Effector CD4-positive, alpha-beta T cell (primary cell): ENCODE measurements around the gene CELA1.
A peak's percentile ranks its signal among the peaks of the same experiment; 100 is the strongest.

Experiments
- DNase-seq: peaks from one replicate; pipeline ENCODE4 v3.0.0-alpha.2; 2020
- total RNA-seq: gene quantifications from one replicate; lab custom pipeline; 2026; lab: John Stamatoyannopoulos, UW

CELA1 gene
- total RNA-seq, result 1.9 reads per million, percentile 2 among the genes with 10 or more reads in this experiment

DNA sequence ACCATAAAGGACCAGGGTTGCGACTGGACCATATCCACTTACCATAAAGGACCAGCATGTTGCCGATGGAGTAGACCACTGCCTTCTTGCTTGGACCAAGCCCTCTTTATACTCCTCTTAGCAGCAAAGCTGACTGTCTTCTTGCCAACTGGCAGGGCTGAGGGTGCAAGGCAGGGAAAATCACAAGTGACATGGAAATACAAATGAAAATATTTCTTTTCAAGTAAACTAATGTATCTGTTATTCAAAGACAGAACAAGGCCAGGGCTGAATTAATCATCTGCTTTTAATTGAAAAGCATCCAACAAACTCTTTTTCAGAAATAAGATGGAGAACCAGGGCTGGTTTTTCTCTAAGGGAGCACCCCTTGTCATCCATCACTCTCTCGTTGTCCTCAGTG, at the start of gene CELA1:
Gene CELA1, minus strand, starts transcription at position 99 of the 400 bp plus-strand sequence. Its CDS starts 41 bp downstream, at position 58.
- no peak for DNase-seq

DNA sequence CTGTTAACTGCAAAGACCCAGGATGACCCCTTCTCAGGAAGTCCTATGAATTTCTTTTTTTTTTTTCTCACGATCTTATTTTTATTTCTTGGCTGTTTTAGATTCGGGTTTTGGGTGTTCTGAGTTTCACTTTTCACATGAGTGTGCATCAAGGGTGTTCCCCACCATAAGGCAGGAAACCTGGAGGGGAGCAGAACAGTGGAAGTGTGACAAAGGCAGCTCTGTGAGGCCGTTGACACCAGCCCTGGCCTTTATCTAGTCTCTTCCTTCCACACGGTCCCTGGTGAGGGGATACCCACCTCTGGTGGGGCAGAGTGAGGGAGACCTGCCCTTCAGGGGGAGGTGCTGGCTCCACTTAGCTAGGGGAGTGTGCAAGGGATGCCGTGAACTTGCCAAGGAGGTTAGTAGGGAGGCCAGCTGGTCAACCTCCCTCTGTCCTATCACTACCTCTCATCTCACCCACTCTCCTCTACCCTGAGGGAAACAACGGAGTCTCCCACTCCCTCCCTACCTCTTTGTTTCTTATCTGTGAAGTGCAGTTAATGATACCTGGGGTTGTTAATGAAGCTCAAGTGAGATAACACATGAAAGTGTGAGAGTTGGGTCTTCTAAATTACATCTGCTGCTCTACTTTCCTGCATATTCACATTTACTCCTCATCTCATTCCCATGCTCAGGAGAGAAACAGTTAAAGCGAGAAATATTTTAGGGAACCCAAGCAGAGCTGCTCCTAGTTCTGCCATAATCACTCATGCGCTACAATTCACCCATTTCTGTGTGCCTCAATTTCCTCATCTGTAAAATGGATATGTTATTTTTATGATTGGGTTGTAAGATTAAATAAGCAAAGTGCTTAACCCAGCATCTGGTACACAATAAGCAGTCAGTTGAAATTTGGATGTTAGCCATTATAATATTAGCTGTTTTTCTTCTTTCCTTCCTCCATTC, 49.1 kb upstream of the CELA1 start:
- DNase-seq, result no peak

DNA sequence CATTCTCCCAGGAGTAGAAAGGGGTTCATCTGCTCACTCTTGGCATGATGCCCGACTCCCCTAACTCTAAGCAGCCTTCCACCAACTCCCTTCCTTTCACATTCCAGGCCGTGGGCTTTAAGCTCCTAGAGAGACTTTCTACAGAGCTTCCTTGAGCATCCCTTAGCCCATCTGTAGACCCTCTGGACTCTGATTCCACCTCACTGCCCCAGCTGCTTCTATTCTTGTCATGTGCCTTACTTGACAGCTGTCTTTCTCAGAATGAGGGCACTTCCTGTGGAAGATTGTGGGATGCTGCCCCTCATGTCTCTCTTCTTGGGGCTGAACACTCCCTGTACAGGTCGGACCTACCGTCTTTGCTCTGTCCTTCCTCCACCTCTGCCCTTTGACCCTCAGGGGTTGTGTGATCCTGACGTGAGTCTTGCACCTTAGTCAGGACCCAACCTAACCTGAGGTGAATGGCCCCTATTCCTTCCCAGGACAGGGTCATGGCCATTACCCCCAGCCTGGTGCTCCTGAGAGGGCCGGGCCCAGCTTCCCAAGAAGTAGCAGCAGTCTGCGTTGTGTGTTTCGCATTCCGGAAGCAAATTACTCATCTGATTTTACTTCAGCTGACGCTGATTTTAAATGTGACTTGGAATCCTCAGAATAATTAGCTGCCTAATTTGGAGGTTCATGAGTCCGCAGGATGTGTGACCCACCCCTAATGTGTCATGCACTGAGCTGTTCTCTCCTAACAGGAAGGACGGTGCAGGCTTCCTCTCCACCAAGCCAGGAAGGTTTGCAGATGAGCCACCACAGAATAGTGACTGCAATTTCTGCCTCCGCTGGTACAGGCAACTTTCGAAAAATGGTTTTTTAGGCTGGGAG, 47.4 kb upstream of the CELA1 start:
- peak; percentile 51 for DNase-seq

DNA sequence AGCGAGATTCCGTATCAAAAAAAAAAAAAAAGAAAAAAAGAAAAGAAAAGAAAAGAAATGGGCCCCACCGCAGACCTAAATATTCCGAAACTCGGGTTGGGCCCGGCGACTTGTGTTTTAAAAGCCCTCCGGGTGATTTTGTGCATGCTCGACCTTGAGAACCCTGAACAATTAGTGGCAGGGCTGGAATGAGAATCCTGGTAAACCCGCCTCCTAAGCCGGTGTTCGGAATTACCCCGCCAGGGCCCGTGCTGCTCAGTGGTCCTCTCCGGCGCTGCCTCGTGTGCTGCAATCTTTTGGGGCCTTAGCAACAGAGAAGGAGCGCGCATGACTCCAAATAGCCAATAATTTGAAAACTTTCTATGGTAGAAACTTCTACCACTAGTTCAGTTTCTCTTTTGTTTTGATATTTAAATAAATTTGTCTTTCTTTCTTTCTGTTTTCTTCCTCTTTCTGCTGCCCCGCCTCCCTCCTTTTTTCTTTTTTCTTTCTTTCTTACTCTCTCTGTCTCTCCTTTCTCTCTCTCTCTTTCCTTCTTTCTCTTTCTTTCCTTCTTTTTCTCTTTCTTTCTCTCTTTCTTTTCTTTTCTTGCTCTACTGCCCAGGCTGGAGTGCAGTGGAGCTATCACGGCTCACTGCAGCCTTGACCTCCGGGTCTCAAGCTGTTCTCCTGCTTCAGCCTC, 46.2 kb upstream of the CELA1 start:
- DNase-seq, result no peak

DNA sequence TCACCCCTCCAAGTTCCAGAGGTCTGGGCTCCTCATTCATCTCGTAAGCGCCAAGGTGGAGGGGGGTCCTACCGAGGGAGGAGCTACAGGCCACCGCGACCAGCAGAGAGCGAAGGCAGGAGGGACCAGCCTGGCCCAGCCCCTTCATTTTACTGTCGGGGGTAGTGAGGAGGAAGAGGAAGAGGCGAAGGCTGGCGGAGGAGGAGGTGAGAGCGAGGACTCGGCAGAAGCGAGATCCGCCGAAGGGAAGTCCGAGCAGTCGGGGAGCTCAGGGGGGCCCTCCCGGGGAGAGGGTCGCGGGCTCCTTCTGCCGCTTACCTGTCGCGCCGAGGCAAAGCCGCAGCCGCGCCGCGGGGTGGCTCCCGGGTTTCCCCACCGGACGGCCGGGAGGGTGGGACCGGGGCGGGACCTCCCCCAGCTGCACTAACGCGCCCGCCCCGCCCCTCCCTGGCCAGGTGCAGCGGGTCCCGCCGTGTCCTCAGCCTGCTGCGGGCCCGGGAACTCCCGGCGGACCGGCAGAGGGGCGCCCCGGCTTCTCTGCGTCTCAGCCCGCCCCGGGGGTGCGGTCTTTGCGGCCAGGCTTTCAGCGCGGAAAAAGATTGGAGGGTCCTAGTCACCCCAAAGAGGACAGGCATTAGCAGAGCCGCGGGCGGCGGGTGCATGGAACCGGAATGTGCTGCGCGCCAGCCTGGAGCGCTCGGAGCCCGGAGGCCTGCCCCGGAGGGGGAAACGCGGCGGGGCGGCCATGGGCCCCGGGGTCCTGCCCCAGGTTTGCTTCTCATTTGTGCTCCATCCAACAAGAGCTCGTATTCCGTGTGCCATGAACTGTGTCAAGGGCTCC, 45.0 kb upstream of the CELA1 start, which contains the start of gene GALNT6:
Gene GALNT6, minus strand, starts transcription at position 124 of the 841 bp plus-strand sequence. CDS start 11,625 bp downstream, outside the sequence.
- peak; percentile 63 for DNase-seq

DNA sequence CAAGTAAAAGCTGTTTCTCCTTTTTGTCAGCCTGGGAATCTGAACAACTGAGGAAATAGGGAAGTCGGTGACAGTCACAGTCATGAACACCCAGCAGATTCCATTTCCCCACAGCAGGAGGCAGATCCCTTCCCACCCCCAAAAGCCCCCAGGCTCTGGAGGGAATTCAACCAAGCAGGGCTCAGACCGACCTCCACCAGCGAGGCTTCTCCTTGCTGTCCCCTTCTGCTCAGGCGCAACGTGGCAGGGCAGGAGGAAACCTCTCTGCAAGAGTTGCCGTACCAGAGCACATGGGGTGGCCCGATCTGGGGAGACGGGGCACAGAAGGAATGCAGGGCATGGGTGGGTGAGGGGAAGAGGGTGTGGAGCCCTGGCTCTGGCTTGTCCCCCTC, 44.4 kb upstream of the CELA1 start:
- DNase-seq, result no peak

DNA sequence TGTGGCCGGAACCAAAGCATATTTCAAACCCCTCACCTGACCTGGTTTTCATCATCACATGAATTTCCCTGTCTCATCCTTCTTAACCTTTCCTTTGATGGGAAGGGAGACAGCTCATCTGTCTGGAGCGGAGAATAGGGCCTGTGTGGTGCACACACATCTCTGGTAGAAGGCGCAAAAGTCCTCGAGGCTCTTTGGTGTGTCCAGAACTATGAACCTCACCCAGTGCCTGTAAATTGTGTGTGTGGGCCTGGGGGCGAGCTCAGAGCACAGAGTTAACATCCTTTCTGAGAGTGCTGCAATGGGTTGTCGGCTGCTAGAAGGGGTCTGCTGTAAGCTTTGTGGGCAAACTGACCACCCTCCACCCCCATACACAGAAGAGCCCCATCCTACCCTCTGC, 44.0 kb upstream of the CELA1 start:
- DNase-seq, result no peak

DNA sequence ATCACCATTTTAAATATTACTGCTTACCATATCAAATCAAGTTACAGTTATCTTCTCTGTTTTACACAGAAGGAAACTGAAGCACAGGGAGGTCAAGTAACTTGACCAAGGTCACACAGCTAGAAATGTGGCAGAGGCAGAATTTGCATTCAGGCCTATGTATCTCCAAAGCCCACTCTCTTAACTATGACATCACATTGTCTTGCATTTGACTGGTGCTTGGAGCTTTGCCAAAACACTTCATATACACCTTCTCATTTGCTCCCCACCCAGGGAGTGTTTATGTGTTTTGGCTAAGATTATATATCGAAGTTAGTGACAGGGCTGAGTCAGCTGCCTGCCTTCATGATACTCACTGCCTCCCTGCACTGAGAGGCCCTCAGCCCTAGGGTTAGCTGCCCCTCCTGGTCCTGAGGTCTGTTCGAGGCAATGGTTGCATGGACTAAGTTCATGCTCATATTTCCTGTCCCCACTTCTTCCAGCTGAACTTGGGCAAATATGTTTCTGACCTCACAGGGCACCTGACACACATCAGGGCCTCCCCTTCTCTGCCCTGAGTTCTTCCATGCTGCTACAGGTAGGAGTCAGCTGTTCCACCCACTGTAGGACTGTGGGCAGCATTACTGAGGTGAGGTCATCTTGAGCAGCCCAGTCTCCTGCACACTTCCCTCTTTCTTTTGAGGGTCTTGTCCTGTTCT, 43.0 kb upstream of the CELA1 start:
- peak; percentile 9 for DNase-seq

DNA sequence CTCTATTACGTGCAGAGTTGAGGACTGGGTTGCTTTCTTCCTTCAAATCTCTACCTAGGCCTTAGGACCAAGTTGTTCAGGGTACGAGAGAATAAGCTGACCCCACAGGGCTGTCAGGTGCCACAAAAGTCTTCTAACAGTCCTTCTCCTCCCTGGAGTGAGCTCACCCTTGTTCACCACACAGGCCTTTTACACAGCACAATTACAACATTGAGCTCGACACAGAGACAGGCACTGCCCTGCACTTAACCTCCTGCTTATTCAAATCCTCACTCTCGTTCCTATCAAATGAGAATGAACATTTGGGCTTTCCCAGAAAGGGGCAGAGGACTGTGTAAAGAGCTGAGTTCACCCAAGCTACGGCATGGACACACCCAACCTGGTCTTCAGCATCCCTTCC, 42.4 kb upstream of the CELA1 start:
- no peak for DNase-seq

DNA sequence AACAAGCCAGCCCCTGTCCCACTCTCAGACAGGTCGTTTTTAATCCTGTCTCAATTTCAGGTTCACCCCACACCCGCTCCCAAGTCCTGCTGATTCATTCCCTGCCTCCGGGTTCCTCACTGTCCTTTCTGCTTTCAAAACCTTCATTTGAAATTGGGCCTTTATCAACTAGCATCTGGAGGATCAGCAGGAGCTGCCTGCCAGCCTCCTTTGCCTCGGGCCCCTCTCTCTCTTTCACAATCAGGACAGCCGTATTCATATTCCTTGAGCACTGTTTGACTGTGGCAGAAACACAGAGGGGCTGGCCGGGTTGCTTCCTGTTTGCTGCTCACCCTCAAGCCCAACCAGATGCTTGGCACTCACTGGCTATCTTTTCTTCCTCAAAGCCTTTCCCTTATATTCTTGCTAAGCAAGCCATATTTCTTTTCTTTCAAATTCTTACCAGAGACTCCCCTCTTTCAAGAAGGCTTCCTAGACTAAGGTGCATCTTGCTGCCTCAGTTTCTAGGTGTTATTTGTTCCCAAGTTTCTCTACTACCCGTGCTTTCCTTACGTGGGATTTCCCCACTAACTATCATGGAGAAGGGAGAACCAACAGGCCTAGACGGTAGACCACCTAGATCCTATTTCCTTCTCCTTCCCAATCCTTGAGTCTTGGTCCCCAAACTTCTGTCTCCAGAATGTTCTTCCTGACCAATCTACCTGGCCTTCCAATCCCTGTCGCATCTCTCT, 41.8 kb upstream of the CELA1 start:
- DNase-seq, result no peak

DNA sequence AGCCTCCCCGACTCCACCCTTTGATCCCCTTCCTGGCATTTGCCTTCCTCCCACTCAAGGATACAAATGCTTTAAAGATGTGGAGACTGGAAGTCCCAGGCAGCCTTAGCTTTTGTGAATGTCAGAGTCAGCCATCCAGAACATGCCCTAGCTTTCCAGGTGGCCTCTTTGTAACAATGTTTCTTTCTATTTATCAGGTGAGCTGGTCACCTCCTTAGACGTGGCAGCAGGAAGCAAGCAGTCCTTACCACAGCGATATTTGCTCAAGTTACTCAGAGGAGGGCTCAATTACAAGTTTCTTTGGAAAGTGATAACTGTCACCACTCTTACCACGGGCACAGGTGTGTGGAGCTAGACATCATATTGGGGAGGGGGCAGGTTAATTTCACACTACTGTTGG, 39.9 kb upstream of the CELA1 start:
- no peak for DNase-seq

DNA sequence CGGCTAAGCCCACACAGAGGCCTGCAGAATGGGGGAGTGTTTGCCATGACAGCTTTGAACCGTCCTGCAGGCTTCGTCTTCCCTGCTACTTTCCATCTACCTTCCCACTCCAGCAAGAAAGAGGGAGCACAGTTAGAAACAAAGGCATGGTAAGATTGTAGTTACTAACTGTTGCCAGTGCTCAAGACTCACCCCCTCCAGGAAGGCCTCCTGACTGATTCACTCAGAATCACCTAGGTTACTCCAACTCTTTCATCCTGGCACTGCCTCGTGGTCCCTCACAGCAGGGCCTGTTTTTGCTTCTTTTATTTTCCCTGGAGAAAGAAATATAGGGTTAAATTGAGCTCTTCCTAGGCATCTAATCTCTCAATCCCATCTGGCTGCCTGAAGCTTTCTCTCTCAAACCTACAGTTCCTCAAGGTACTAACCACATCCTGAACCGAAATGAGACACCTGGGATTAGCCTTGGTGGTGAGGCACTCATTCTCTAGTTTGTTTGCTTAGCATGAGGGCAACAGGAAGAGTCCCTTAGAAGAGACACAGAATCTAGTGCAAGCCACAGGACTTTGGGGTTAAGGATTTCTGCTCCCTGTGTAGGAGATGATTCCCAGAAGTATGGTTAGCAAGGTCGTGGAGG, 36.9 kb upstream of the CELA1 start:
- no peak for DNase-seq

DNA sequence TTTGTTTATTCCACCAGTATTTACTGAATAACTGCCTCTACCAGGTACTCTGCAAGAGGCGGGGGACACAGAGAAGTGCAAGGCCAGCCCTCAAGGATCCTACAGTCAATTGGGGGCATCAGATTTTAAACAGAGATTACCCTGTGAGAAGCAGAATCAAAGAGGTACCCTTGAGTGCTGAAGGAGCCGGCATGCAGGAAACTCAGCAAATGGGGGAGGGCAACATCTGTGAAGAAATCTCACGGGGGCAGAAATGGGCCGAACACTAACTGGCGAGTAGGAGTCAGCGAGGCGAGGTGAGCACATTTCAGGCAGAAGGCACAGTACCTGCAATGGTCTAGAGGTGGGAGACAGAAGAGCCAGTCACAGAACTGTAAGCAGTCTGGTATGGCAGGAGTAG, 35.7 kb upstream of the CELA1 start:
- no peak for DNase-seq

DNA sequence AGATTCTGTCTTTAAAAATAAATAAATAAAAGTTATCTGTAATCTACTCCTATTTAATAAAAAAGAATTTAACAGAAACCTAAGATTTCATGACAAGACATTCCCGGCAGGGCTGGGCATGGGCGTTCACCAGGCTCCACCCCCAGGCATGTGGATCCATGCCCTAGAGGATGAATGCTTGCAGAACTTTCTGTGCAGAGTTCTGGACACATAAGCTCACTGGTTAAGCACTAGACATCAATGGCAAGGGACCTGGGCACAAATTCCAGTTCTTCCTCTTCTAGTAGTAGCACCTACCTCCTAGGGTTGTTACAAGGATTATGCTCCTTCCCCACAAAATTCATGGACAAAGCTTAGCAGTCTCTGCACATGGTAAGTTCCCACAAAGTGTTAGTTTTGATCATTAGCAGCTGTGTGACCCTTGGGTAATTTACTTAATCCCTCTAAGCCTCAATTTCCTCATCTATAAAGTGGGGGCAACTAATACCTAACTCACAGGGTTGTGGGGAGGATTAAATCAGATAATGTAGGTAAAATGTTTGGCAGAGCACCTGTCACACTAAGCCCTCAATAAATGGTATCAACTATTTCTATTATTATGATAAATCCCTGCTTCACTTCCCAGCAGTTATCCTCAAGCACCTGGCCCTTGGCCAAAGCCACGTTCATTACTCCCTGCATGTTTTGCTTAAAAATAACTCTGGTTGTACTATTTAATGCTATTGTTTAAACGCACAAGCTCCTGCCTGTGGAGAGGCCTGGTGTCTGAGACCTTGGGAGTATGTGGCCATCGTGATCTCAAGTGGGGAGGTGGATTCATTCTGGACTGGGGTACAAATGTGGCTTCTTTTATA, 35.0 kb upstream of the CELA1 start:
- no peak for DNase-seq

DNA sequence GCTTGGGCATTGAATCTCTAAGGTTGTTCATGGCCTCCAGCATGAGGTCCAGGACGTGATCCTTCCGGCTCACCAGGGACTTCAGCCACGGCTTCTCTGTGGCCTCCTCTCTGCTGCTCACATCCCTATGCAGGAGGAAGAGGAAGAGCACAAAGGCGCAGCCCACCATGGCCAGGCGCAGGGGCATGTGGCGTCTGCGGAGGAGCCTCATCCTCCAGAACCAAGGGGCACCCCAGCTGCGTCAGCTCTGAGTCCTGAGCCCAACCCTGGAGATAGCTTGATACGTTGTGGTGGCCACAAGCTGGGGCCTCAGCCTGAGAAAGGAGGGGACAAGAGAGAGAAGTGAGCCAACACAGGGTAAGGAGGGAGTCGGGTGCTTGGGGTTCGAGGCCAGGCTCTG, 33.1 kb upstream of the CELA1 start:
- DNase-seq, result no peak

DNA sequence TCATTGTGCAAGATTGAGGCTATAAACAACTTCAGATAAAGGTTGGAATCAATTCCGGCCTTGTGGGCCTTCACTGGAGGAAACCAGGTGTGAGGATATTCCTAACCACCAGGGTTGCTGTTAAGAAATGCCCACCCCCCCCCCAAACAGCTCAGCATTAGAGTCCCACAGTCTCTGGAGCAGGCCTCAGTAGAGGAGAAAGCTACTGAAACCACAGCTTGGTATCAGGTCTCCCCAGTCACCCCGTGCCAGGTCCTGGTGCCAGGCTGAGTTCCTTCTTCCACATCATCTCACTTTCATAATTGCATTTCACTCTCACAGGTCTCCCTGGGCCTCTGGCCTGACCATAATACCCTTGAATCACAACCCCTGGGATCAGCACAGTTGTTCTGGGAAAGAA, 32.3 kb upstream of the CELA1 start:
- no peak for DNase-seq

DNA sequence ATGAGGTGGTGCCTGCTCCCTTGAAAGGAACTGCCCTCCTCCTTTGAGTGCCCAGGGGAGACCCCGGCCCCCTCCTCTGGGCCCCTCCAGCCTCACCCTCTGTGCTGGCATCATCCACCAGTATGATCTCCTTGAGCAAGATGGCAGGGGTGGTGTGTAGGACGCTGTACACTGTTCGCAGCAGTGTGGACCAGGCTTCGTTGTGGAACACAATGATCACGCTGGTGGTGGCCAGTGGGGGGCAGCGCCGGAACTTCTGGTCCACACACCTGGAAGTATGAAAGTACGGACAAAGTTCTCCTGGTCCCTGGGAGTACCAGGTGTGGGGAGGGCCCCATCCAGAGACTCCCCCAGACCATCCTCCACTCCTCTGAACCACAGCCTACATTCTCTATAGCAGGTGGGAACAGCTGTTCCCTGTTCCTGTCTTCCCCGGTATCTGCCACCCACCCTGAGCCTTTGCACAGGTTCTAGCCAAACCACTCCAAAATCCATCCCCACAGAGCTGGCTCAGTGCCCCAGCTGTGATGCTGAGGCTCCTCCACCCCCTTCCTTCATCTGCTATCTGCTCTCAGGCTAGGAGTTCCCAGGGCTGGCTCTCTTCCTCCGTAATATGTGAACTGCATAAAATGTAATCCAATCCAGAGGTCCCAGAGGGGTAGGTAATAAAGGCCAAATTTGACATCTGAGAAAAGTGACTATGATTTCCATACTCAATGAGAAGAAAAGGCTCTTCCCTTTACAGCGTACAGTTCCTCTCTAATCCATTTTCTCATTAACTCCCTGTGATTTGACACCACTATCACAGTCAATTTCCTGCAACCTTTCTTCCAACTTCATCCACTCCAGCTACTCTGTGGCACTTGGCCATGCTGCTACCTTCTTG, 30.9 kb upstream of the CELA1 start:
- DNase-seq, result no peak

DNA sequence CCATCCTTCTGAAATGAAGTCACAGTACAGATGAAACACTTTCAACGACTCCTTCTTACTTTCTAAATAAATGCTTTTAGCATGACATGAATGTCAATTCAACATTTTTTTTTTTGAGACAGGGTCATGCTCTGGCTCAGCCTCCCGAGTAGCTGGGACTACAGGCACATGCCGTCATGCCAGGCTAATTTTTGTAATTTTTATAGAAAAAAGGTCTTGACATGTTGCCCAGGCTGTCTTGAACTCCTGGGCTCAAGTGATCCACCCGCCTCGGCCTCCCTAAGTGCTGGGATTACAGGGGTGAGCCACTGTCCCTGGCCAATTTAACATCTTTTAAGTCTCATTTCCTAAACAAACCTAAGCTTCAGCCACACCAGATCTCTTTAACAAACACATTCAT, 28.4 kb upstream of the CELA1 start:
- no peak for DNase-seq
